HCT116 (cell line): ENCODE results near the gene TBRG4. TPM values are rescaled to one million over a fixed set of nuclear protein-coding genes. Genes with fewer than 3 reads are reported as not detected.

ENCODE experiments used
- ATAC-seq: fragments of 200-7000 bp; cut with Tn5 transposase; 2 replicates; pipeline ENCODE4 v1.9.1; 2020; ENCODE audit warnings: mild to moderate bottlenecking, moderate library complexity
- BruUV-seq: library from RNA; stranded (reverse); fragments of 400-500 nt; replicated peaks from 2 replicates; lab custom pipeline; 2021; lab: Mats Ljungman, UMichigan
- CTCF ChIA-PET: fragments of 300-600 bp; sonication (Branson Sonifier 250); formaldehyde crosslinking; loops from one replicate; lab custom pipeline; 2021; ENCODE audit warnings: antibody characterized with exemption; lab: Charles Lee
- POLR2A ChIA-PET: fragments of 300-600, 350-600 bp; sonication (Branson Sonifier 250); formaldehyde crosslinking; loops from one replicate; lab custom pipeline; 2021; ENCODE audit warnings: antibody characterized with exemption; lab: Charles Lee
- RAD21 ChIA-PET, 2 experiments: fragments of 300-600 bp; sonication (Branson Sonifier 250); formaldehyde crosslinking; loops; one replicate each; lab custom pipeline; 2023; ENCODE audit warnings: low total read pairs in 2 of 2; ENCODE audit not compliant: uncharacterized antibody in 2 of 2, unreplicated experiment in 2 of 2, low non-redundant PET in 1 of 2; lab: Charles Lee
- DNase-seq: peaks from one replicate; pipeline ENCODE4 v3.0.0-alpha.2; 2010; ENCODE audit warnings: low read depth, low spot score
- H2AFZ ChIP-seq: fragments of 200-600 bp; shearing (Covaris generic), sonication (generic); 2 replicates; pipeline ENCODE4 v1.6.1; 2017; ENCODE audit warnings: low read depth, mixed run types, mixed read lengths, antibody characterized with exemption, low read length; ENCODE audit not compliant: poor library complexity, severe bottlenecking
- H3K27ac ChIP-seq: 2 replicates; pipeline ENCODE4 v1.5.1; 2012; ENCODE audit warnings: low read depth, low read length
- H3K27me3 ChIP-seq: fragments of 200-600 bp; sonication (generic); 2 replicates; pipeline ENCODE4 v1.6.1; 2016; ENCODE audit warnings: mixed run types, low read length, mixed read lengths; ENCODE audit not compliant: insufficient read depth
- H3K36me3 ChIP-seq, 2 experiments: fragments of 200-500 bp in 1 of 2; fragments of 200-600 bp in 1 of 2; sonication (Bioruptor generic) in 1 of 2; sonication (generic) in 1 of 2; 2 replicates each; pipeline versions ENCODE4 v1.5.1 to v1.6.1; 2014 to 2016; ENCODE audit warnings: low read length in 2 of 2, inconsistent platforms in 1 of 2, mixed read lengths in 1 of 2, mixed run types in 1 of 2; ENCODE audit not compliant: insufficient read depth in 2 of 2, control insufficient read depth in 1 of 2
- H3K4me1 ChIP-seq, 2 experiments: fragments of 200-600 bp in 1 of 2; sonication (generic) in 1 of 2; 2 replicates each; pipeline versions ENCODE4 v1.5.1 to v1.6.1; 2012 to 2017; ENCODE audit warnings: low read length in 2 of 2, inconsistent platforms in 1 of 2, mild to moderate bottlenecking in 1 of 2, mixed read lengths in 1 of 2, mixed run types in 1 of 2, moderate library complexity in 1 of 2; ENCODE audit not compliant: insufficient read depth in 2 of 2, control insufficient read depth in 1 of 2
- H3K4me2 ChIP-seq: fragments of 200-600 bp; sonication (generic); 2 replicates; pipeline ENCODE4 v1.6.1; 2017; ENCODE audit warnings: mixed run types, low read length, mixed read lengths
- H3K4me3 ChIP-seq, 2 experiments: fragments of 200-600 bp in 1 of 2; sonication (generic) in 1 of 2; replicated peaks in 1 of 2; 2 replicates each; pipeline ENCODE4 v1.5.1; 2011 to 2016; ENCODE audit warnings: low read length in 2 of 2, control low read depth in 1 of 2, low read depth in 1 of 2, mild to moderate bottlenecking in 1 of 2, mixed read lengths in 1 of 2, mixed run types in 1 of 2
- H3K79me2 ChIP-seq: fragments of 200-600 bp; sonication (generic); 2 replicates; pipeline ENCODE4 v1.6.1; 2017; ENCODE audit warnings: mild to moderate bottlenecking, mixed run types, low read length, moderate library complexity, mixed read lengths; ENCODE audit not compliant: insufficient read depth
- H3K9ac ChIP-seq: fragments of 200-600 bp; sonication (generic); 2 replicates; pipeline ENCODE4 v1.6.1; 2016; ENCODE audit warnings: low read length, mixed read lengths
- H3K9me2 ChIP-seq: fragments of 200-600 bp; sonication (generic), shearing (Covaris generic); 2 replicates; pipeline ENCODE4 v1.6.1; 2017; ENCODE audit warnings: mixed run types, mild to moderate bottlenecking, moderate library complexity; ENCODE audit not compliant: insufficient read depth
- H3K9me3 ChIP-seq, 2 experiments: fragments of 200-500 bp in 1 of 2; fragments of 200-600 bp in 1 of 2; sonication (Bioruptor generic) in 1 of 2; sonication (generic) in 1 of 2; 2 replicates each; pipeline ENCODE4 v1.6.1; 2014 to 2017; ENCODE audit warnings: low read length in 2 of 2, mixed read lengths in 2 of 2, inconsistent platforms in 1 of 2, low read depth in 1 of 2, mild to moderate bottlenecking in 1 of 2, mixed run types in 1 of 2, moderate library complexity in 1 of 2; ENCODE audit not compliant: control insufficient read depth in 1 of 2, insufficient read depth in 1 of 2
- H4K20me1 ChIP-seq: fragments of 200-600 bp; sonication (generic), shearing (Covaris generic); 2 replicates; pipeline ENCODE4 v1.6.1; 2017; ENCODE audit warnings: mixed run types, mild to moderate bottlenecking, moderate library complexity; ENCODE audit not compliant: insufficient read depth
- CEBPB ChIP-seq: IDR thresholded peaks from 2 replicates; pipeline ENCODE4 v1.6.1; 2012; ENCODE audit warnings: low read depth
- EGR1 ChIP-seq: IDR thresholded peaks from 2 replicates; pipeline ENCODE4 v1.6.1; 2012; ENCODE audit warnings: low read depth
- EZH2phosphoT487 ChIP-seq: fragments of 200-600 bp; IDR thresholded peaks from 2 replicates; pipeline ENCODE4 v1.6.1; 2018; ENCODE audit warnings: antibody characterized with exemption, borderline replicate concordance
- REST ChIP-seq: IDR thresholded peaks from 2 replicates; pipeline ENCODE4 v1.6.1; 2012; ENCODE audit warnings: low read depth
- intact Hi-C: fragments of 100-400 bp; cut with micrococcal nuclease; formaldehyde crosslinking; loops from 2 replicates; pipeline ENCODE4 v1.10.0; 2022
- total RNA-seq: library from RNA; stranded (reverse); gene quantifications from one replicate; pipeline ENCODE4 v1.2.1, GENCODE V29; 2021; ENCODE audit not compliant: unreplicated experiment

Gene TBRG4
- total RNA-seq, 1 experiment from 2014 or later: 136 TPM

- no peaks in the 10 kb centered on the region for H3K36me3 ChIP-seq
- H3K9ac ChIP-seq: no peak overlapping the region
- intact Hi-C loops: no loop called here
- no TSS peak for BruUV-seq
- H3K27ac ChIP-seq: no peak overlapping the region
- no peaks in the 10 kb centered on the region for H3K79me2 ChIP-seq
- RAD21 ChIA-PET: no interaction called here
- CTCF ChIA-PET: no interaction called here
- no peak overlapping the region for H2AFZ ChIP-seq
- no peak for DNase-seq
- no peaks in the 10 kb centered on the region for H4K20me1 ChIP-seq
- TF ChIP-seq EGR1 (no peak), CEBPB (no peak), EZH2phosphoT487 (no peak), REST (no peak)
- TF ChIP-seq, all 23 proteins: peak for 0
- H3K4me3 ChIP-seq: no peak overlapping the region
- no peaks in the 10 kb centered on the region for H3K9me2 ChIP-seq
- H3K4me1 ChIP-seq: peaks cover 6% of the 10 kb centered on the region in 2 experiments; a peak in 3 of 4 replicates
- ATAC-seq: no peak
- no peaks in the 10 kb centered on the region for H3K27me3 ChIP-seq
- no peaks in the 10 kb centered on the region for H3K9me3 ChIP-seq
- POLR2A ChIA-PET: no interaction called here
- no peak overlapping the region for H3K4me2 ChIP-seq
Observed at GRCh38 chr7:45086331-45087065, 25.0 kb downstream of the TBRG4 start.
